Measurements from ENCODE around the gene TMEM42.

DNA sequence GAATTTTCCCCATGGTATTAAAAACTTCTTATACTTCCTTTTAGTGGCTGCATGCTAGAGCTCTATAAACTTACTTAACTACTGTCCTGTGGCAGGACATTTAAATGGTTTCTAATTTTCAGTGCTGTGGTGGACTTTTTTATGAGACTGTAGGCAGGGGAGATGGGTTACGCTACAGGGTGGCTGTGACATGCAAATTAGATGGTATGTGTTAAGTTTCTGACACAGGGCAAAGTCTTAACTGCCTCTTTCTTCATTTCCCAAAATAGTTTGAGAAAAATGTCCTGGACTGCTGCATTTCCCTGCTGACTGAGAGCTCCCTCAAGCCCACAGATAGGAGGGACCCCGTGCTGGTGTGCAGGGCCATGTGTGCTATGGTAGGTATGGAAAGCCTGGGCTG is 34.7 kb downstream of the TMEM42 start:
- TF ChIP-seq, protein P1, sequence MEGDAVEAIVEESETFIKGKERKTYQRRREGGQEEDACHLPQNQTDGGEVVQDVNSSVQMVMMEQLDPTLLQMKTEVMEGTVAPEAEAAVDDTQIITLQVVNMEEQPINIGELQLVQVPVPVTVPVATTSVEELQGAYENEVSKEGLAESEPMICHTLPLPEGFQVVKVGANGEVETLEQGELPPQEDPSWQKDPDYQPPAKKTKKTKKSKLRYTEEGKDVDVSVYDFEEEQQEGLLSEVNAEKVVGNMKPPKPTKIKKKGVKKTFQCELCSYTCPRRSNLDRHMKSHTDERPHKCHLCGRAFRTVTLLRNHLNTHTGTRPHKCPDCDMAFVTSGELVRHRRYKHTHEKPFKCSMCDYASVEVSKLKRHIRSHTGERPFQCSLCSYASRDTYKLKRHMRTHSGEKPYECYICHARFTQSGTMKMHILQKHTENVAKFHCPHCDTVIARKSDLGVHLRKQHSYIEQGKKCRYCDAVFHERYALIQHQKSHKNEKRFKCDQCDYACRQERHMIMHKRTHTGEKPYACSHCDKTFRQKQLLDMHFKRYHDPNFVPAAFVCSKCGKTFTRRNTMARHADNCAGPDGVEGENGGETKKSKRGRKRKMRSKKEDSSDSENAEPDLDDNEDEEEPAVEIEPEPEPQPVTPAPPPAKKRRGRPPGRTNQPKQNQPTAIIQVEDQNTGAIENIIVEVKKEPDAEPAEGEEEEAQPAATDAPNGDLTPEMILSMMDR (conservative IDR thresholded peaks at IDR 0.05; ENCODE audit: low read depth, low read length) = no peak
- no peak for TF ChIP-seq RFX5 (IDR thresholded peaks at IDR 0.05; ENCODE audit: low read depth, low read length)
- TF ChIP-seq POLR2A (IDR thresholded peaks at IDR 0.05; ENCODE audit: low read depth, low read length) = no peak
- no peak for TF ChIP-seq CEBPB (IDR thresholded peaks at IDR 0.05; ENCODE audit: low read depth, low read length)
- no peak for TF ChIP-seq SMC3 (IDR thresholded peaks at IDR 0.05; ENCODE audit: low read depth, low read length)
- no peak for TF ChIP-seq CHD1 (IDR thresholded peaks at IDR 0.05; ENCODE audit: low read depth, low read length)
- TF ChIP-seq, protein P2, sequence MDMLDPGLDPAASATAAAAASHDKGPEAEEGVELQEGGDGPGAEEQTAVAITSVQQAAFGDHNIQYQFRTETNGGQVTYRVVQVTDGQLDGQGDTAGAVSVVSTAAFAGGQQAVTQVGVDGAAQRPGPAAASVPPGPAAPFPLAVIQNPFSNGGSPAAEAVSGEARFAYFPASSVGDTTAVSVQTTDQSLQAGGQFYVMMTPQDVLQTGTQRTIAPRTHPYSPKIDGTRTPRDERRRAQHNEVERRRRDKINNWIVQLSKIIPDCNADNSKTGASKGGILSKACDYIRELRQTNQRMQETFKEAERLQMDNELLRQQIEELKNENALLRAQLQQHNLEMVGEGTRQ (IDR thresholded peaks at IDR 0.05; ENCODE audit: low read depth, low read length) = no peak
- TF ChIP-seq RAD21 (IDR thresholded peaks at IDR 0.05; ENCODE audit: low read length) = no peak
- TF ChIP-seq FOS (IDR thresholded peaks at IDR 0.05; ENCODE audit: low read depth, low read length) = no peak
- TF ChIP-seq MAZ (IDR thresholded peaks at IDR 0.05; ENCODE audit: borderline replicate concordance, low read depth, low read length) = no peak
- TF ChIP-seq, protein P3, sequence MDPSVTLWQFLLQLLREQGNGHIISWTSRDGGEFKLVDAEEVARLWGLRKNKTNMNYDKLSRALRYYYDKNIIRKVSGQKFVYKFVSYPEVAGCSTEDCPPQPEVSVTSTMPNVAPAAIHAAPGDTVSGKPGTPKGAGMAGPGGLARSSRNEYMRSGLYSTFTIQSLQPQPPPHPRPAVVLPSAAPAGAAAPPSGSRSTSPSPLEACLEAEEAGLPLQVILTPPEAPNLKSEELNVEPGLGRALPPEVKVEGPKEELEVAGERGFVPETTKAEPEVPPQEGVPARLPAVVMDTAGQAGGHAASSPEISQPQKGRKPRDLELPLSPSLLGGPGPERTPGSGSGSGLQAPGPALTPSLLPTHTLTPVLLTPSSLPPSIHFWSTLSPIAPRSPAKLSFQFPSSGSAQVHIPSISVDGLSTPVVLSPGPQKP (IDR thresholded peaks at IDR 0.05; ENCODE audit: borderline replicate concordance, low read depth, low read length) = no peak
